GM23248 (cell line): Measurements from ENCODE around the gene KIF16B. TPM values are rescaled to one million over a fixed set of nuclear protein-coding genes. Genes with fewer than 3 reads are reported as not detected.

ENCODE experiments used
- DNase-seq: peaks from one replicate; pipeline ENCODE4 v3.0.0-alpha.2; 2015
- H2AFZ ChIP-seq: fragments of 200-600 bp; sonication (generic); 2 replicates; pipeline ENCODE4 v1.6.1; 2016; ENCODE audit warnings: antibody characterized with exemption
- H3F3A ChIP-seq: fragments of 200-600 bp; sonication (generic); 2 replicates; pipeline ENCODE4 v1.6.1; 2016; ENCODE audit warnings: mild to moderate bottlenecking, antibody characterized with exemption, mixed run types; ENCODE audit not compliant: insufficient read depth
- H3K27ac ChIP-seq: fragments of 200-600 bp; sonication (generic); 2 replicates; pipeline ENCODE4 v1.5.1; 2016; ENCODE audit warnings: mild to moderate bottlenecking
- H3K27me3 ChIP-seq: fragments of 200-600 bp; sonication (generic); replicated peaks from 2 replicates; pipeline ENCODE4 v1.6.1; 2016; ENCODE audit warnings: mild to moderate bottlenecking; ENCODE audit not compliant: insufficient read depth
- H3K36me3 ChIP-seq: fragments of 200-600 bp; sonication (generic); 2 replicates; pipeline ENCODE4 v1.6.1; 2016; ENCODE audit warnings: low read depth, mild to moderate bottlenecking
- H3K4me1 ChIP-seq: fragments of 200-600 bp; sonication (generic); 2 replicates; pipeline ENCODE4 v1.6.1; 2016; ENCODE audit warnings: mild to moderate bottlenecking; ENCODE audit not compliant: insufficient read depth
- H3K4me2 ChIP-seq: fragments of 200-600 bp; sonication (generic); one replicate; pipeline ENCODE4 v1.6.1; 2016; ENCODE audit warnings: mild to moderate bottlenecking; ENCODE audit not compliant: unreplicated experiment
- H3K4me3 ChIP-seq: fragments of 200-600 bp; sonication (generic); 2 replicates; pipeline ENCODE4 v1.5.1; 2016; ENCODE audit warnings: mild to moderate bottlenecking
- H3K79me2 ChIP-seq: fragments of 200-600 bp; sonication (generic); 2 replicates; pipeline ENCODE4 v1.6.1; 2016; ENCODE audit warnings: mild to moderate bottlenecking; ENCODE audit not compliant: insufficient read depth
- H3K9ac ChIP-seq: fragments of 200-600 bp; sonication (generic); 2 replicates; pipeline ENCODE4 v1.6.1; 2016; ENCODE audit warnings: mild to moderate bottlenecking
- H3K9me2 ChIP-seq: fragments of 200-600 bp; sonication (generic); 2 replicates; pipeline ENCODE4 v1.6.1; 2016; ENCODE audit warnings: mixed run types, mild to moderate bottlenecking, moderate library complexity; ENCODE audit not compliant: insufficient read depth
- H3K9me3 ChIP-seq: fragments of 200-600 bp; sonication (generic); one replicate; pipeline ENCODE4 v1.6.1; 2017; ENCODE audit warnings: low read depth
- H4K20me1 ChIP-seq: fragments of 200-600 bp; sonication (generic); 2 replicates; pipeline ENCODE4 v1.6.0; 2016; ENCODE audit not compliant: insufficient read depth
- EZH2 ChIP-seq: fragments of 200-600 bp; sonication (generic); IDR thresholded peaks from 2 replicates; pipeline ENCODE4 v1.6.1; 2018; ENCODE audit warnings: antibody characterized with exemption, mild to moderate bottlenecking; ENCODE audit not compliant: insufficient read depth, poor library complexity, severe bottlenecking
- EZH2phosphoT487 ChIP-seq: fragments of 200-600 bp; sonication (generic); IDR thresholded peaks from 2 replicates; pipeline ENCODE4 v1.6.1; 2018; ENCODE audit warnings: antibody characterized with exemption, moderate library complexity, mild to moderate bottlenecking, low read depth; ENCODE audit not compliant: insufficient read depth
- WGBS, 2 experiments: methylation state at CpG; one replicate each; pipeline ENCODE4 v1.1.6; 2015 to 2017; ENCODE audit warnings: low lambda C conversion rate in 2 of 2, low coverage in 1 of 2; ENCODE audit errors: missing lambda C conversion rate in 2 of 2; 5-methylcytosine and 5-hydroxymethylcytosine counted together
- in situ Hi-C: fragments of 300-500 bp; cut with MboI; formaldehyde crosslinking; loops from 2 replicates; pipeline ENCODE4 v1.15.0; 2020
- polyA plus RNA-seq: library from polyadenylated mRNA; unstranded; fragments of >200 nt; fragmentation: Nextera tagmentation; extraction: Ambion mirVana; gene quantifications from 2 replicates; pipeline ENCODE4 v1.2.1, GENCODE V29; 2016
- total RNA-seq: library from RNA; depleted of rRNA; stranded (reverse); fragments of >200 nt; shearing (Covaris generic); gene quantifications from 2 replicates; pipeline ENCODE4 v1.2.3, GENCODE V29; 2014

The KIF16B gene
- total and polyA plus RNA-seq, 2 experiments from 2014 or later, result 1.7 to 2.6 TPM

DNA sequence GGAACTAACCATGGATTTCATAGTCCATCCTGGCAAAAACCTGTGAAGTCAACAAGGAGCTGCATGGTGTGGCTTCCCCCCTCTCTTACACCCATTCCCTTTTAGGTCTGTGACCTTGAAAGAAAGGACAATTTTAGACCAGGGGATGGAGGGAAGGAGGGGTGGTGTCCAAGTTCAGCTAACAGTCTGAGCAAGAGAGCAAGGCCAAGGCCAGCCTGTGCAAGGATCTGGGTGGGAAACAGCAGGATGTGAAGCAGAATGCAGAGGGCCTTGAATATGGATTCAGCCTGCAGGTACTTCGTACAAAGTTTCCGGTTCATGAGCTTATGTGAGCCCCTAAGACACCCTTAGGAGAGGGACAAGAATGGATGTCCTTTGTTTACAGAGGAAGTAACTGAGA is 293.0 kb downstream of the KIF16B start:
- Histone ChIP-seq H3K4me3 (no peak overlapping the region), H3K9me3 (no peaks in the 10 kb centered on the region), H2AFZ (no peak overlapping the region), H3K27ac (no peak overlapping the region), H3K9me2 (no peaks in the 10 kb centered on the region), H3K36me3 (no peaks in the 10 kb centered on the region), H3K79me2 (no peaks in the 10 kb centered on the region), H3K9ac (no peak overlapping the region), H3F3A (no peaks in the 10 kb centered on the region), H3K27me3 (no peaks in the 10 kb centered on the region), H4K20me1 (no peaks in the 10 kb centered on the region), H3K4me1 (no peaks in the 10 kb centered on the region), H3K4me2 (no peak overlapping the region)
- TF ChIP-seq EZH2 (no peak), EZH2phosphoT487 (no peak)
- 94 to 96% methylated on average over 2 of the region's 2 CpGs for WGBS, 2 experiments
- DNase-seq, result no peak
- in situ Hi-C loops, result no loop called here

DNA sequence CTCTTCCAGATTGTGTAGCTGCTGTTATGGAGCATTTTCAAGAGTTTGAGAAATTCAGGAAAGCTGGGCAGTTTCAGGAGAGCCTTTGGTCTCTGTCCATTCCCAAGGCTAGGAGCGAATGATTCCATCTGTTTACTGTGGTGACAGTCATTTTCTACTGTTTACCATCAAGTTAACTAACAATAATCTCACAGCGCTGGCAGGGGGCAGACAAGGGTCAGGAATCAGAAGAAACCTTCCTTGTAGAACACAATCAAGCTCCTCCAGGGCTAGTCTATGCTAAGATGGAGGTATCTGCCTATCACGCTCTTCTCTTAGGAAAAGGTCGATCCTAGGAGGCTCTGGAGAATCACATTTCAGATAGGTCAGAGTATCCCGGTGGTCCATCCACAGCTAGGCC is 293.9 kb downstream of the KIF16B start:
- Histone ChIP-seq H3K36me3 (no peaks in the 10 kb centered on the region), H3K79me2 (no peaks in the 10 kb centered on the region), H3K9me3 (no peaks in the 10 kb centered on the region), H3K9me2 (no peaks in the 10 kb centered on the region), H3K27ac (no peak overlapping the region), H3K4me2 (no peak overlapping the region), H4K20me1 (no peaks in the 10 kb centered on the region), H3K4me1 (no peaks in the 10 kb centered on the region), H3K9ac (no peak overlapping the region), H3K27me3 (no peaks in the 10 kb centered on the region), H3F3A (no peaks in the 10 kb centered on the region), H3K4me3 (no peak overlapping the region), H2AFZ (no peak overlapping the region)
- in situ Hi-C loops, result no loop called here
- no peak for DNase-seq
- TF ChIP-seq EZH2 (no peak), EZH2phosphoT487 (no peak)
- WGBS, 2 experiments, result 87 to 90% methylated on average over 5 of the region's 5 CpGs

DNA sequence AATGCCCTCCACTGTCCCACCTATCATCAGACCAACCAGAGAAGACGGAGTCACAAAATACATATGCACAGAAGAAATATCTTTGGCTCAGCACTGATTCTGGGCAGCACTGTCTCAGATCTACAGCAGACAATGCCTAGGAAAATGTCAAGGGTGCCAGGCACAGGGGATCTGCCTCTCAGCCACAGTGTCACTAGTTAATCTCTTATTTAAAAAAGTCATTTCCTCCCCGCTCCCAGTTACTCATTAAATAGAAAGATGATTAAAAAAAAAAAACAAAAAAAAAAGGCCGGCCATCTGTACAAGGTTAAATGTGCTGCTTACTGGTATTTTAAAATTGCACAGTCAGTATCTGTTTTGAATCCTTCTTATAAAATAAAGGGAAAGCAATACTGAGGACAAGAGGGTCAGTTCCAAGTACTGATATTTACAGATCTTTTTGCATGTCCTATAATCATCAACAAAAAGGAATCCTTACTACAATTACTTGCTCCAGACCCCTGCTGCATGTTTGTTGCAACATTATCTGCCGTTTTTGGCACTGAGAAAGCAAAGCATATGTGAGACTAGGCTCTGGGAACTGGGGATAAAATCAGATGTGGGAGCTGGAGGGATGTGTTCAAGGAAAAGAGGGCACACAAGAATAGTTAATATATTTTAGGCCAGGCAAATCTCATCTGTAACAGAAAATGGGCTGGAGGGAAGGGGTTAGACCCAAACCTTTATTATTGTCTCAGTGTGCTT is 299.3 kb downstream of the KIF16B start:
- Histone ChIP-seq H3K36me3 (no peaks in the 10 kb centered on the region), H3K9me2 (no peaks in the 10 kb centered on the region), H3K9me3 (no peaks in the 10 kb centered on the region), H3K27ac (no peak overlapping the region), H3K4me3 (no peak overlapping the region), H3K4me2 (no peak overlapping the region), H3K9ac (no peak overlapping the region), H3F3A (no peaks in the 10 kb centered on the region), H3K79me2 (no peaks in the 10 kb centered on the region), H3K4me1 (no peaks in the 10 kb centered on the region), H4K20me1 (no peaks in the 10 kb centered on the region), H2AFZ (no peak overlapping the region), H3K27me3 (no peaks in the 10 kb centered on the region)
- in situ Hi-C loops, result no loop called here
- WGBS, 2 experiments, result 35 to 54% methylated on average over 4 of the region's 4 CpGs
- TF ChIP-seq EZH2, result no peak
- DNase-seq, result no peak

DNA sequence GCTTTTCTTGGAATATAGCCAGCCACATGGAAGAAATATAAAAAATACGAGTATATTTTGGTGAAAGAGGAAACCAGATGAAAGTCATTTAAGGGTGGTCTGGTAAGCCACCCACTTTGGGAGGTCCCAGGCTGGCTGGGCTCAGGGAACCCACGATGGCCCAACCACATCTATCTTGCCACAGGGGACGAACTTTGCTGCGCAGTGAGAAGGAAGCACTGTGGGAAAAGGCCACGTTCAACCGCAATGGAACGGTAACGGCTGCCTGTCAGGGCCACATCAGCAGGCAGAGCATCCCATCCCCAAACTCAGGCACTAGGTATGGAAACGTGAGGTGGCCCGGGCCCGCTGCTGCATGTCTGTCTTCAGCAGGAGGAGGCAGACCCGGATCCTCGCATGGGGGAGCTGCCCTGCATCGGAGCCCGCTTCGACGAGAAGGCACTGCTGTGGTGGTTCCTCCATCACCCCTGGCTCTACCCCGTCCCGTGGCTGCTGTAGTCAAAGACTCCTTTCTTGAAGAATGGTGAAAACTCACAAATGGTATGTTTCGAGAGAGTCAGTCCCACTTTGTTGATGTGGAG is 300.4 kb downstream of the KIF16B start:
- Histone ChIP-seq H3K9ac (no peak overlapping the region), H3K4me1 (no peaks in the 10 kb centered on the region), H3K79me2 (no peaks in the 10 kb centered on the region), H3K9me2 (no peaks in the 10 kb centered on the region), H4K20me1 (no peaks in the 10 kb centered on the region), H3K9me3 (no peaks in the 10 kb centered on the region), H2AFZ (no peak overlapping the region), H3F3A (no peaks in the 10 kb centered on the region), H3K4me3 (no peak overlapping the region), H3K36me3 (no peaks in the 10 kb centered on the region), H3K4me2 (no peak overlapping the region), H3K27ac (no peak overlapping the region), H3K27me3 (no peaks in the 10 kb centered on the region)
- 84 to 87% methylated on average over 20 of the region's 20 CpGs for WGBS, 2 experiments
- TF ChIP-seq EZH2phosphoT487 (no peak), EZH2 (no peak)
- DNase-seq, result no peak
- in situ Hi-C loops, result no loop called here
